Large intestine (tissue), 3 donors: ENCODE measurements around the gene CDH20. TPM values are rescaled to one million over a fixed set of nuclear protein-coding genes. Genes with fewer than 3 reads are reported as not detected.

Experiments
- DNase-seq, 2 donors: peaks; one replicate each; pipeline versions ENCODE4 v3.0.0 to v3.0.0-alpha.2; 2013
- H3K27ac ChIP-seq: one replicate; pipeline ENCODE4 v1.5.1; 2013; ENCODE audit warnings: low read length
- H3K27me3 ChIP-seq: 2 replicates; pipeline ENCODE4 v1.6.1; 2013; ENCODE audit warnings: low read length; ENCODE audit not compliant: control insufficient read depth, insufficient read depth
- H3K36me3 ChIP-seq: 2 replicates; pipeline ENCODE4 v1.6.1; 2013; ENCODE audit warnings: low read length; ENCODE audit not compliant: control insufficient read depth, insufficient read depth
- H3K4me1 ChIP-seq: one replicate; pipeline ENCODE4 v1.6.1; 2013; ENCODE audit warnings: low read length; ENCODE audit not compliant: control insufficient read depth, insufficient read depth
- H3K4me3 ChIP-seq: one replicate; pipeline ENCODE4 v1.5.1; 2013; ENCODE audit warnings: low read length
- H3K9me3 ChIP-seq: one replicate; pipeline ENCODE4 v1.6.1; 2013; ENCODE audit warnings: mild to moderate bottlenecking, low read depth, low read length, moderate library complexity; ENCODE audit not compliant: control insufficient read depth
- WGBS: methylation state at CpG from one replicate; pipeline ENCODE4 v1.1.5; 2013; ENCODE audit warnings: low lambda C conversion rate; ENCODE audit not compliant: insufficient coverage; 5-methylcytosine and 5-hydroxymethylcytosine counted together
- polyA plus RNA-seq: library from polyadenylated mRNA; unstranded; fragments of 120-200 nt; gene quantifications from one replicate; pipeline ENCODE4 v1.2.1, GENCODE V29; 2013

The CDH20 gene
- polyA plus RNA-seq, 1 donor = 0.22 TPM

DNA sequence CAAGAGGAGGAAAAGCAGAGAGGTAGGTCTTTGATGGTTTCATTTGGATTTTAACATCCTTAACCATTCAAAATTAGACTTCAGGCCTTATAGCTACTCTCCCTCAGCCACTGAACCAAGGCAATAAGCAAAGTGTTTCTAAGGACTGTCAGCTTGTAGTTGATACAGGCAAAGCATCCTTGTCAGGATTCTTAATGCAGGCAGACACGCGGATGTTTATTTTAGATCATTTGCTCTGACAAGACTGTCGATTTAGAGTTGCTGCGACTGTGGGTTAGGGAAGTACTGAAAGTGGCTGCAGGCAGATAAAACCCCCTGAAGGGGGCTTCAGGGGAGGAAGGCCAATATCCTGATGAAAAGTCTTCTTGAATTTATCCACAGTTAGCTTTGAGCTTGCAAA, 46.6 kb downstream of the CDH20 start:
- Histone ChIP-seq H3K4me1 (no peaks in the 10 kb centered on the region), H3K27ac (no peak overlapping the region), H3K36me3 (no peaks in the 10 kb centered on the region), H3K4me3 (no peak overlapping the region), H3K9me3 (no peaks in the 10 kb centered on the region), H3K27me3 (no peaks in the 10 kb centered on the region)
- no peak for DNase-seq
- WGBS = no CpG with 5 or more reads among the region's 4 CpGs

DNA sequence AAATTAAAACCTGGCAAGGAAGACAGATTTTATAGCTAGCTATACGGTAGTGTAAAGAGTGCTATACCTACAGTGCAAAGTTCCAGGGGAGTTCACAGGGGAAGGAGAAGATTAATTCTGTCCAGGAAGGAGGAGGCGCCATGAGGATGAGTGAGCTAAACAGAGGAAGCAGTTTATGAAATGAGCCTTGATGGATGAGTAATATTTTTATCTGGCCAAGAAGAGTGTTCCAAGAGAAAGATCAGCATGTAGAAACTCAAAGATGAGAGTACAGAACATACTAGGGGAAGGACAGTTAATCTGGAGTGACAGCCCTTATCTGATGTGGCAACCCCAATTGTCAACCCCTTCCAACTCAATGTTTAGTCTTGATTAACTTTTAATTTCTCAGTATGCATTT, 54.8 kb downstream of the CDH20 start:
- no peaks in the 10 kb centered on the region for H3K9me3 ChIP-seq

DNA sequence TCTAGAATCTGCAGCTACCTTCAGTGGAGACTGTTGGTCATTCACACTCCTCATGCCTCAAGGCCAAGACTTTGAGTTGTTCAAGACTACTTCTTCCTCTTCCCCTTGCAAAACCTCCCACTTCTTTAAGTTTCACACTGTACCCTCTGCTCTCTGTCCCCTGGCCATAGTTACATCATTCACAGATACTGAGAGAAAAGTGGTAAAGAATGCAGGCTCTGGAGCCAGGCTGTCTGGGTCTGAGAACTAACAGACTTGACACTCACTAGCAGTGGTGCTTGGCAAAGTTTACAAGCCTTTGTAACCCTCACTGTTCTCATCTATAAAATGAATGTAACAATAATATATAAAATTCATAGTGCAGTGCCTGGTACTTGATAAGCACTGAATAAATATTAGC, 61.8 kb downstream of the CDH20 start:
- Histone ChIP-seq H3K4me3 (no peak overlapping the region), H3K9me3 (no peaks in the 10 kb centered on the region), H3K4me1 (no peaks in the 10 kb centered on the region), H3K36me3 (no peaks in the 10 kb centered on the region), H3K27me3 (no peaks in the 10 kb centered on the region), H3K27ac (no peak overlapping the region)
- DNase-seq = no peak

More for the DNA sequence above, 54.8 kb downstream of the CDH20 start:
- WGBS = 86% methylated on average over 2 of the region's 2 CpGs
- Histone ChIP-seq H3K4me1 (no peaks in the 10 kb centered on the region), H3K36me3 (no peaks in the 10 kb centered on the region), H3K4me3 (no peak overlapping the region), H3K27me3 (no peaks in the 10 kb centered on the region), H3K27ac (no peak overlapping the region)
- DNase-seq = no peak

DNA sequence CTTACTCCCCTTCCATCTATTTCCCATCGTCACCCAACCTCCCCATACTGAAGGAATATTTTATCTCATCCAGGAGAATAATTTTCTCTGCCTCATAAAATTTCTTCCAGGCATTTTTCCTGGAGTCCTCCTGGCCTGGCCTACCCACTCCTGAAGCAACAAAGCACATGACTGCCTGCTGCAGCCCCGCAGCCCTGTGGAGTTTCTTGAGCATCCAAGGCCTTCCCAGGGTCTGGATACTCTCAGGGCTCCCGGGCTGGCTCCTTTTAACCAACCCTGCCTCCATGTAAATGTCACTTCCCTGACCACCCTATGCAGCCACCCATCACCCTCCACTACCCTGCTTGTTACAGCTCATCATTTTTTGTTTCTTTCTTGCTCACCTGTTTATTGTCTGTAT, 64.0 kb downstream of the CDH20 start:
- no peaks in the 10 kb centered on the region for H3K27me3 ChIP-seq
- no peaks in the 10 kb centered on the region for H3K4me1 ChIP-seq
- no peak overlapping the region for H3K27ac ChIP-seq
- no CpG with 5 or more reads among the region's 3 CpGs for WGBS
- H3K4me3 ChIP-seq = no peak overlapping the region
- no peaks in the 10 kb centered on the region for H3K9me3 ChIP-seq
- no peaks in the 10 kb centered on the region for H3K36me3 ChIP-seq
- no peak for DNase-seq

DNA sequence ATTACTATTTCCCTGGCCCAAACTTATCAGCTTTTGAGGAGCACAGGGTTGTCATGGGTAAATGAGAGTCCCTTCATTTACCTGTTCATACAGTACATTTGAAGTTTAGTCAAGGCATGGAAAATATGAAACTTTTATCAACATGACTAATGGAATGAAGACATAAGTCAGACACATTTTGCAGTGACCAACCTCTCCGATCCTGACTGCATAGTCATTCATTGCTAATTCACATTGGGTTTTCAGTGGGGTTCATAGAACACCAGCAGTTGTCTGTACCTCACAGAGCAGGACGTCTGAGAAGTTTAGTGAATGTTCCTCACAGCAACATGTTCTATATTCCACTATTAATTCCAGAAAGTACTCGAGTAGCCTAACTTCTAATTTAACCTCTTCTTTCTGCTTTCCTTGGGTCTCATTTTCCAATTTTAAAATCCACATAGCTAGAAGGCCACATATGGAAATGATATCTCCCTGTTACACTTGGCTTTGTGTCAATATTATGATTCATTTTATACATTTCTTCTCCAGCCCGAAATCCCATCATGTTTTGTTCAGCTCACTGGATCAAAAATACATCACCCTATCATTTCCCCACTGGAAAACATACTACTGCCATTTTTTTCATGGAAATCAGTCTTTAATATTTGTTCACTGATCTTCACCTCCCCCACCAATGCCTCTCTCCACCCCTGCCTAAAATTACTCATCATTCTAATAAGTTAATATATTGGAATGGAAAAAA, 65.9 kb downstream of the CDH20 start:
- Histone ChIP-seq H3K4me3 (no peak overlapping the region), H3K36me3 (no peaks in the 10 kb centered on the region), H3K9me3 (no peaks in the 10 kb centered on the region), H3K27me3 (no peaks in the 10 kb centered on the region), H3K4me1 (no peaks in the 10 kb centered on the region), H3K27ac (no peak overlapping the region)
- DNase-seq = no peak
- WGBS = 82% methylated on average over 2 of the region's 4 CpGs

DNA sequence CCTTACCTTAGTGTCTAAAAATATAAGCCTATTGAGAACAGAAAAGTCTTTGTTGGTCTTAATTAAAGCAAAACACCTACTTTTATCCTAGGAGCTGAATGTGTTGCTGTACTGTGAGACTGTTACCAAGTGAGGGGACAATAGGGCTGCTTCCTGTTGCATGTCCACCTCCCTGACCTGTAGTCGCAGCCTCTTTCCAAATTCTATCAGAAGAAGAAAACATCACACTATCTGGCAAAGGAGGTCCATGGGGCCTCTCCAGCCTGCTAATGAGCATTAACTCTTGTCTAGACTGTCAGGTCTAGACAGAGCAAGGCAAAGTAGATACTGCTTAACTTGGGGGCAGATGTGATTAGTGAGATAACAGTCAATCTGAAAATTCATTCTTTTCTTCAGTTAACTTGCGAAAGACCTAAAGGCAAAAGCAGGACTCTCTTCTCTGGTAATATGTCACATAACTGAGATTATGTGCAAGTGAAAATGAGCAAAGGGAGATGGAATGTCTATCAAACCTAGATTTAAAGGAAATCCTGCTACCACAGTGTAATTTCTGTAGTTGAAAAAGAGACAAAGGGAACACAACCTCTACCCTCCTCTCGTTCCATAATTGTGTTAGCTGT, 66.9 kb downstream of the CDH20 start:
- DNase-seq = no peak
- Histone ChIP-seq H3K4me1 (no peaks in the 10 kb centered on the region), H3K27ac (no peak overlapping the region), H3K9me3 (no peaks in the 10 kb centered on the region), H3K27me3 (no peaks in the 10 kb centered on the region), H3K36me3 (no peaks in the 10 kb centered on the region), H3K4me3 (no peak overlapping the region)
- WGBS = 100% methylated on average over 1 of the region's 3 CpGs

DNA sequence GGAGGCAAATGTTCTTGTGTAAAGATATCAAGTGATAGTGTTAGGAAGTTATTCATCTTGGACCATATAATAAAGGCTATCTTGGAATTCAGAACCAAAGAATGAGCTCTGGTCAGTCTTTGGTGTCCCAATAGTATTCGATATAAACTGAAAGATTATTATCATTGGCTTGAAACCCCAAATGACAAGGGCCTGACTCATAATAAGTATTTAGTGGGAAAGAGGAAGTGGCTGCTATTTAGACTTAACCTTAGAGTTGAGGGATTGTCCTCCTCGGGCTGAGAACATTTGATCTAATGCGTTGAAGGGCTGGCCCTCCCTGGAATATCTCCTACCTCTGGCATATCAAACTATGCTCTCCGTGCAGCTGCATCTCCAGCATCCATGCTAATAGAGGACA, 67.5 kb downstream of the CDH20 start:
- no CpG with 5 or more reads among the region's 4 CpGs for WGBS
- no peaks in the 10 kb centered on the region for H3K9me3 ChIP-seq
- no peak overlapping the region for H3K4me3 ChIP-seq
- H3K4me1 ChIP-seq = no peaks in the 10 kb centered on the region
- H3K27ac ChIP-seq = no peak overlapping the region
- no peaks in the 10 kb centered on the region for H3K36me3 ChIP-seq
- H3K27me3 ChIP-seq = no peaks in the 10 kb centered on the region
- DNase-seq = no peak

DNA sequence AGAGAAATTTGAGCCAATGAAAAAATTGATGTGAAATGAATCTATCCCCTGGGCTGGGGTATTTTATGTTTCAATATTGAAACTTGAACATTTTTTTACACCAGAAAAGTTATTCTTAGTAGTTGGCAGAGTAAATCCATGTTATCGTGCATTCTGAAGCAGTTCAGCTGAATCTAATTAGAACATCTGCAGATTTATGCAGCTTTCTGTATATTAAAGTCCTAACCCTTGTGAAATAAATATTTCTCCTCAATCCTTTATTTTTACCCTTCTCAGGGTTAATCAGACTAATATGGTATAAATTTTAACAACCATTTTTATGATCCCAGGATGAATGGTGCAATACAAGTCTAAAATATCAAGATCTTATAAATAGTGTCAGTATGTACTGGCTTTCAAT, 69.5 kb downstream of the CDH20 start:
- no peak overlapping the region for H3K4me3 ChIP-seq
- H3K27me3 ChIP-seq = no peaks in the 10 kb centered on the region
- no CpG with 5 or more reads among the region's 1 CpG for WGBS
- no peak for DNase-seq
- H3K27ac ChIP-seq = no peak overlapping the region
- no peaks in the 10 kb centered on the region for H3K9me3 ChIP-seq
- no peaks in the 10 kb centered on the region for H3K36me3 ChIP-seq
- no peaks in the 10 kb centered on the region for H3K4me1 ChIP-seq

DNA sequence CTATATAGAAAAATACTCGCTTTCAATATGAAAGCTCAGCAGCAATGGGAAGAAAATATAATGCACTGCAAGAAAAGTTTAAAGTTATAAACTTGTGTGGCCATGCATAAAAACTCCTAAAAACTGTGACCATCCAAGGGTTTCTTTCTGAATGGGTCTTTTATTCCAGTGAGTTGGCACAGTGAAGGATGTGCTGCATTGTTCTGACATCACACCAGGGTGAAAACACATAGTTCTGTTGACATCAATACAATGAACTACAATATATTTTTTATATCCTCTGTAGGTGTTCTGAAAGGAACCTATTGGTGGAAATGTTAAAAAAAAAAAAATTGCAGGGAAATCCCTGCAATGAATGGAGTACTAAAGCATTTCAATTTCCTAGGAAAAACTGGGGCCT, 80.2 kb downstream of the CDH20 start:
- Histone ChIP-seq H3K9me3 (no peaks in the 10 kb centered on the region), H3K27me3 (no peaks in the 10 kb centered on the region), H3K36me3 (no peaks in the 10 kb centered on the region), H3K4me1 (no peaks in the 10 kb centered on the region), H3K4me3 (no peak overlapping the region), H3K27ac (no peak overlapping the region)
- DNase-seq = no peak
- WGBS = no CpG with 5 or more reads among the region's 1 CpG

DNA sequence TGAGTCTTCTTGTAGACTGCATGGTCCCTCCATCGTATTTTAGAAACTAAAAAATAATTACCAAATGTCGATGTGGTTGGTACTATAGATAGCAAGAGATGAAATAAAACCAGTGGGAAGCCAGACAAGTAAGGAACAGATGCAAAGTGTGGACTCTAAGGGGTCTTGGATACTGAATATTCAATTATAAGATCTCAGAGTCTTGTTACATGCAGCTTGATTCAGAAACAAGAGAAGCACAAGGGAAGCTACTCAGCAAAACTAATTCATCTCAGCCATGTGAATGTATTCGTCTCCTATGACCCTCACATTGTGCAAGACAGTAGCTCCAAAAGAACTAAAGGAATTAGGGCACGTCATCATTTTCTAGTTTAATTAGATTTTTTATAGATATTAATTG, 80.9 kb downstream of the CDH20 start:
- DNase-seq = no peak
- H3K9me3 ChIP-seq = no peaks in the 10 kb centered on the region

DNA sequence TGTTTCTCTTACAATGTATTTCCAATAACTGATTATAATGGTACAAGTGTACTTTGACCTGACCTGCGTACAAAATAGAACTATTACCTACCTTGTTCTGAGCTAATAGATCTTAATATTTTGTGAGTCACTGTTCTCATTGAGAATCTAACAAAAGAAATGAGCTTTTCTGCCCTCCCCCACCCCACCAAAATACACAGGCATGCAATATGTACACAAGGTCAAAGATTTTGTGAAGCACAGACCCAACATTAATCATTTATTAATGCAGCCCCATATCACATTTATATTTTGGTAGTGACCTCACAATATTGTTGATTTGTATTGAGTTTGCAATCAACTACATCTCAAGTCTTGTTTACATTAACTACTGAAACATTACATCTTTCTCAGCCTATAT, 86.5 kb downstream of the CDH20 start:
- no peaks in the 10 kb centered on the region for H3K4me1 ChIP-seq
- H3K4me3 ChIP-seq = no peak overlapping the region
- no peaks in the 10 kb centered on the region for H3K36me3 ChIP-seq
- no peak for DNase-seq
- H3K27me3 ChIP-seq = no peaks in the 10 kb centered on the region
- no peak overlapping the region for H3K27ac ChIP-seq
- WGBS = 100% methylated on average over 1 of the region's 1 CpG
- H3K9me3 ChIP-seq = no peaks in the 10 kb centered on the region

More for the DNA sequence above, 80.9 kb downstream of the CDH20 start:
- Histone ChIP-seq H3K27ac (no peak overlapping the region), H3K27me3 (no peaks in the 10 kb centered on the region), H3K36me3 (no peaks in the 10 kb centered on the region), H3K4me3 (no peak overlapping the region), H3K4me1 (no peaks in the 10 kb centered on the region)
- 88% methylated on average over 2 of the region's 4 CpGs for WGBS
